GM21360 (cell line): ENCODE results near the gene SGK2.

Experiments used
- ATAC-seq: cut with Tn5 transposase; IDR thresholded peaks from one replicate; pipeline ENCODE4 v1.9.1; 2021; ENCODE audit warnings: mild to moderate bottlenecking, moderate library complexity; ENCODE audit not compliant: unreplicated experiment

Gene SGK2

GRCh38 chr20:43536041-43536816 lies 22.6 kb upstream of the SGK2 start:
- ATAC-seq: no peak

GRCh38 chr20:43536817-43537440 lies 21.9 kb upstream of the SGK2 start:
- ATAC-seq: no peak

- no peak for ATAC-seq
These were observed 20.6 kb upstream of the SGK2 start for GRCh38 chr20:43537921-43538877.

GRCh38 chr20:43538878-43539700 lies 19.7 kb upstream of the SGK2 start:
- ATAC-seq: no peak

GRCh38 chr20:43539975-43540672 lies 18.7 kb upstream of the SGK2 start:
- ATAC-seq: no peak

- ATAC-seq: no peak
These were observed 18.2 kb upstream of the SGK2 start for GRCh38 chr20:43540673-43541060.

- no peak for ATAC-seq
These were observed 17.6 kb upstream of the SGK2 start for GRCh38 chr20:43541214-43541613.

GRCh38 chr20:43542161-43542560 lies 16.7 kb upstream of the SGK2 start:
- ATAC-seq: no peak

GRCh38 chr20:43542674-43543073 lies 16.2 kb upstream of the SGK2 start:
- ATAC-seq: no peak

- ATAC-seq: no peak
These were observed 15.7 kb upstream of the SGK2 start for GRCh38 chr20:43543138-43543537.

- no peak for ATAC-seq
These were observed 14.3 kb upstream of the SGK2 start for GRCh38 chr20:43544501-43544900.

GRCh38 chr20:43545837-43546578 lies 12.8 kb upstream of the SGK2 start:
- no peak for ATAC-seq

- ATAC-seq: no peak
These were observed 10.4 kb upstream of the SGK2 start for GRCh38 chr20:43548273-43548880.

GRCh38 chr20:43549416-43550065 lies 9.3 kb upstream of the SGK2 start:
- ATAC-seq: no peak

GRCh38 chr20:43550456-43550855 lies 8.4 kb upstream of the SGK2 start:
- ATAC-seq: no peak

GRCh38 chr20:43554369-43554768 lies 4.5 kb upstream of the SGK2 start:
- ATAC-seq: no peak

GRCh38 chr20:43559147-43559987 lies 540 bp downstream of the SGK2 start:
- ATAC-seq: no peak

- ATAC-seq: no peak
These were observed 2.1 kb downstream of the SGK2 start for GRCh38 chr20:43560974-43561373.
